ENCODE results near the gene TSEN2. TPM values are rescaled to one million over a fixed set of nuclear protein-coding genes. Genes with fewer than 3 reads are reported as not detected.

The TSEN2 gene
- polyA plus RNA-seq, 1 donor (not counting 4 experiments of a cell fraction or from before 2014, with no cell fraction given), result 23.8 TPM

- H3K79me2 ChIP-seq (ENCODE audit: control insufficient read depth, insufficient read depth, low read length), result no peaks in the 10 kb centered on the region
- FAIRE-seq (no peak), DNase-seq (ENCODE audit: low read depth, low spot score) (no peak)
- peaks cover 5% of the 10 kb centered on the region for H3K4me1 ChIP-seq (ENCODE audit: control insufficient read depth, extremely low read depth, insufficient read depth, low read length)
- H3K36me3 ChIP-seq (ENCODE audit: control insufficient read depth in 2 of 2, extremely low read depth in 1 of 2, insufficient read depth in 2 of 2, low read length in 2 of 2), result peaks cover 31 to 52% of the 10 kb centered on the region in 2 experiments
- no peaks in the 10 kb centered on the region for H3K9me1 ChIP-seq (ENCODE audit: control insufficient read depth, extremely low read depth, insufficient read depth, low read length)
- no peaks in the 10 kb centered on the region for H4K20me1 ChIP-seq (ENCODE audit: control insufficient read depth, extremely low read depth, insufficient read depth, low read length)
- H3K9me3 ChIP-seq (ENCODE audit: control insufficient read depth, low read depth, low read length), result no peaks in the 10 kb centered on the region
- H3K4me2 ChIP-seq (ENCODE audit: control insufficient read depth, extremely low read depth, insufficient read depth, low read depth, low read length), result no peak overlapping the region
- no peak overlapping the region for H2AFZ ChIP-seq (ENCODE audit: control insufficient read depth, low read length)
- H3K9ac ChIP-seq (ENCODE audit: control insufficient read depth, extremely low read depth, insufficient read depth, low read length), result no peak overlapping the region
- no peak overlapping the region for H3K4me3 ChIP-seq (ENCODE audit: control insufficient read depth in 2 of 3, extremely low read depth in 1 of 3, insufficient read depth in 2 of 3, low read depth in 1 of 3, low read length in 3 of 3)
- dilution Hi-C loops (cut with MboI; ENCODE audit: extremely low pct_ligation_motif_present, low sequenced_read_pairs), result no loop called here
- H3K27me3 ChIP-seq (ENCODE audit: control insufficient read depth, extremely low read depth, insufficient read depth, low read length), result no peaks in the 10 kb centered on the region
- H3K27ac ChIP-seq (ENCODE audit: control insufficient read depth, insufficient read depth, low read length), result no peak overlapping the region
- TF ChIP-seq CTCF (optimal IDR thresholded peaks at IDR 0.05 in 1 of 3, IDR thresholded peaks at IDR 0.05 in 1 of 3, conservative IDR thresholded peaks at IDR 0.05 in 1 of 3; ENCODE audit: extremely low read depth in 1 of 3, insufficient read depth in 2 of 3, low read length in 3 of 3), result no peak
Observed at GRCh38 chr3:12582730-12583129, 98.5 kb downstream of the TSEN2 start.

Small RNA genes within 50 kb of the gene (small RNA-seq; reads per million reads assigned to genes)
- 0 reads per million in 3 experiments for gene RF00017 (ENCODE audit: insufficient read length in 3 of 3, low read depth in 3 of 3, low replicate concordance in 1 of 3)
- gene RNA5SP123 (ENCODE audit: insufficient read length in 3 of 3, low read depth in 3 of 3, low replicate concordance in 1 of 3), result 0 to 0.33 (median 0) reads per million in 3 experiments
- gene RNU6-377P (ENCODE audit: insufficient read length in 3 of 3, low read depth in 3 of 3, low replicate concordance in 1 of 3), result 0 reads per million in 3 experiments

Other genes starting within 250 kb of the TSEN2 start
- gene PPARG, start 195.4 kb upstream of the TSEN2 start, polyA plus RNA-seq, result 2.4 to 6.1 TPM (median 3.1 TPM) in 3 replicates
- 4.0 to 6.5 TPM (median 4.4 TPM) in 3 replicates for gene MKRN2OS, start 61.0 kb downstream of the TSEN2 start, polyA plus RNA-seq
- 31.8 to 35.1 TPM (median 34.3 TPM) in 3 replicates for gene MKRN2, start 72.6 kb downstream of the TSEN2 start, polyA plus RNA-seq
- gene RAF1, start 179.6 kb downstream of the TSEN2 start, polyA plus RNA-seq, result 68.3 to 92.4 TPM (median 80.1 TPM) in 3 replicates

All from keratinocyte (primary cell).